ENCODE measurements around the gene IL19. TPM values are rescaled to one million over a fixed set of nuclear protein-coding genes. Genes with fewer than 3 reads are reported as not detected.

IL19 gene
- total RNA-seq, 1 experiment from 2014 or later: not detected

- TF ChIP-seq PRDM15 (CRISPR knock-in tag; IDR thresholded peaks at IDR 0.05) (no peak), ATF1 (CRISPR knock-in tag; IDR thresholded peaks at IDR 0.05) (no peak), PREB (CRISPR knock-in tag; IDR thresholded peaks at IDR 0.05; ENCODE audit: borderline replicate concordance) (no peak), ZNF232 (CRISPR knock-in tag; IDR thresholded peaks at IDR 0.05) (no peak), JUN (CRISPR knock-in tag; IDR thresholded peaks at IDR 0.05) (no peak), ZNF281 (CRISPR knock-in tag; IDR thresholded peaks at IDR 0.05) (no peak), ZNF532 (CRISPR knock-in tag; IDR thresholded peaks at IDR 0.05; ENCODE audit: borderline replicate concordance) (no peak), TEAD4 (CRISPR knock-in tag; IDR thresholded peaks at IDR 0.05) (no peak), CREB1 (CRISPR knock-in tag; IDR thresholded peaks at IDR 0.05) (no peak), ATF3 (CRISPR knock-in tag; conservative IDR thresholded peaks at IDR 0.05) (no peak)
- TF ChIP-seq, protein P1, sequence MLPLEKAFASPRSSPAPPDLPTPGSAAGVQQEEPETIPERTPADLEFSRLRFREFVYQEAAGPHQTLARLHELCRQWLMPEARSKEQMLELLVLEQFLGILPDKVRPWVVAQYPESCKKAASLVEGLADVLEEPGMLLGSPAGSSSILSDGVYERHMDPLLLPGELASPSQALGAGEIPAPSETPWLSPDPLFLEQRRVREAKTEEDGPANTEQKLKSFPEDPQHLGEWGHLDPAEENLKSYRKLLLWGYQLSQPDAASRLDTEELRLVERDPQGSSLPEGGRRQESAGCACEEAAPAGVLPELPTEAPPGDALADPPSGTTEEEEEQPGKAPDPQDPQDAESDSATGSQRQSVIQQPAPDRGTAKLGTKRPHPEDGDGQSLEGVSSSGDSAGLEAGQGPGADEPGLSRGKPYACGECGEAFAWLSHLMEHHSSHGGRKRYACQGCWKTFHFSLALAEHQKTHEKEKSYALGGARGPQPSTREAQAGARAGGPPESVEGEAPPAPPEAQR (CRISPR knock-in tag; IDR thresholded peaks at IDR 0.05): no peak
- TF ChIP-seq, protein P2, sequence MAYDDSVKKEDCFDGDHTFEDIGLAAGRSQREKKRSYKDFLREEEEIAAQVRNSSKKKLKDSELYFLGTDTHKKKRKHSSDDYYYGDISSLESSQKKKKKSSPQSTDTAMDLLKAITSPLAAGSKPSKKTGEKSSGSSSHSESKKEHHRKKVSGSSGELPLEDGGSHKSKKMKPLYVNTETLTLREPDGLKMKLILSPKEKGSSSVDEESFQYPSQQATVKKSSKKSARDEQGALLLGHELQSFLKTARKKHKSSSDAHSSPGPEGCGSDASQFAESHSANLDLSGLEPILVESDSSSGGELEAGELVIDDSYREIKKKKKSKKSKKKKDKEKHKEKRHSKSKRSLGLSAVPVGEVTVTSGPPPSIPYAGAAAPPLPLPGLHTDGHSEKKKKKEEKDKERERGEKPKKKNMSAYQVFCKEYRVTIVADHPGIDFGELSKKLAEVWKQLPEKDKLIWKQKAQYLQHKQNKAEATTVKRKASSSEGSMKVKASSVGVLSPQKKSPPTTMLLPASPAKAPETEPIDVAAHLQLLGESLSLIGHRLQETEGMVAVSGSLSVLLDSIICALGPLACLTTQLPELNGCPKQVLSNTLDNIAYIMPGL (CRISPR knock-in tag; IDR thresholded peaks at IDR 0.05): no peak
These were observed 47.1 kb upstream of the IL19 start (continued) for GRCh38 chr1:206723462-206723804.

All from WTC11 (cell line).